K562 (cell line): Measurements from ENCODE around the gene EIF4EBP2. TPM values are rescaled to one million over a fixed set of nuclear protein-coding genes. Genes with fewer than 3 reads are reported as not detected.

Experiments used
- BHLHE40 ChIP-seq: IDR thresholded peaks from 2 replicates; pipeline ENCODE4 v1.6.1; 2011; ENCODE audit warnings: low read length, improper control_type of control experiment
- BRF1 ChIP-seq: IDR thresholded peaks from 3 replicates; pipeline ENCODE4 v1.6.1; 2011; ENCODE audit warnings: borderline replicate concordance, mild to moderate bottlenecking; ENCODE audit not compliant: insufficient read length; ENCODE audit errors: extremely low read depth
- DPF2 ChIP-seq: fragments of 450-650 bp; IDR thresholded peaks from 2 replicates; pipeline ENCODE4 v1.6.1; 2016
- ELF1 ChIP-seq: fragments of 200-800 bp; sonication (Bioruptor generic); IDR thresholded peaks from 2 replicates; pipeline ENCODE4 v1.6.1; 2016; ENCODE audit warnings: missing genetic modification characterization, missing compliant biosample characterization
- HES1 ChIP-seq: fragments of 450-650 bp; IDR thresholded peaks from 2 replicates; pipeline ENCODE4 v1.6.1; 2016; ENCODE audit warnings: low read depth, mild to moderate bottlenecking, moderate library complexity
- LCOR ChIP-seq: sonication (generic); formaldehyde crosslinking; IDR thresholded peaks from 2 replicates; pipeline ENCODE4 v1.8.0; 2022; ENCODE audit warnings: mild to moderate bottlenecking, missing genetic modification reagents
- MGA ChIP-seq: fragments of 450-650 bp; IDR thresholded peaks from 2 replicates; pipeline ENCODE4 v1.6.1; 2016; ENCODE audit warnings: mild to moderate bottlenecking, moderate library complexity
- POLR3A ChIP-seq: IDR thresholded peaks from 2 replicates; pipeline ENCODE4 v1.6.1; 2011; ENCODE audit warnings: borderline replicate concordance, mild to moderate bottlenecking, moderate library complexity; ENCODE audit not compliant: insufficient read length, insufficient read depth; ENCODE audit errors: extremely low read depth
- SMARCA5 ChIP-seq: fragments of 450-650 bp; IDR thresholded peaks from 2 replicates; pipeline ENCODE4 v1.6.1; 2016
- SMARCC2 ChIP-seq: fragments of 450-650 bp; IDR thresholded peaks from 2 replicates; pipeline ENCODE4 v1.6.1; 2017; ENCODE audit warnings: antibody characterized with exemption, moderate library complexity, mild to moderate bottlenecking, low read depth
- polyA plus RNA-seq, 8 experiments: library from polyadenylated mRNA; depleted of rRNA in 4 of 8; stranded (reverse) in 5 of 8; unstranded in 3 of 8; fragments of >200 nt; fragmentation: Nextera tagmentation in 2 of 8; fragmentation: Illumina TruSeq in 1 of 8; extraction: Ambion mirVana in 2 of 8; extraction: Trizol in 1 of 8; gene quantifications; 2 replicates each; pipeline versions ENCODE4 v1.2.1 to v1.2.3, GENCODE V29; 2011 to 2014; ENCODE audit warnings: inconsistent platforms in 1 of 8, missing spikeins in 1 of 8
- total RNA-seq, 7 experiments: library from RNA; depleted of rRNA in 6 of 7; stranded (reverse); fragments of >200 nt in 6 of 7; fragmentation: Illumina TruSeq in 2 of 7; extraction: Trizol in 2 of 7; gene quantifications; 2 replicates each; pipeline versions ENCODE4 v1.2.1 to v1.2.3, GENCODE V29; 2011 to 2021; ENCODE audit warnings: low replicate concordance in 1 of 7

The EIF4EBP2 gene
- total and polyA plus RNA-seq, 9 of the 15 experiments (the other 6 are each of a cell fraction or from before 2014, with no cell fraction given): 16.1 to 67.5 (median 38.3) TPM

- TF ChIP-seq MGA: peak; percentile 82; the same call in 1 of the 2 replicates
- no peak for TF ChIP-seq POLR3A
- TF ChIP-seq SMARCA5: no peak
- TF ChIP-seq ELF1: peak; percentile 78
- no peak for TF ChIP-seq BRF1
- TF ChIP-seq SMARCC2: no peak
- no peak; the same call in 1 of the 2 replicates for TF ChIP-seq LCOR
- no peak for TF ChIP-seq BHLHE40
- no peak for TF ChIP-seq DPF2
- TF ChIP-seq HES1: no peak
These were observed at the start of gene EIF4EBP2 (continued) for GRCh38 chr10:70404036-70404786.
